GM12874 (cell line): ENCODE data around the gene CDH20.

ENCODE experiments used
- TF ChIP-seq, protein P1 (sequence below): IDR thresholded peaks from 2 replicates; pipeline ENCODE4 v1.5.1; 2011; ENCODE audit warnings: low read depth, mild to moderate bottlenecking, control low read depth, low read length, moderate library complexity; ENCODE audit not compliant: insufficient read depth

CDH20 gene

GRCh38 chr18:61432590-61432989 lies 99.4 kb downstream of the CDH20 start:
- TF ChIP-seq, protein P1, sequence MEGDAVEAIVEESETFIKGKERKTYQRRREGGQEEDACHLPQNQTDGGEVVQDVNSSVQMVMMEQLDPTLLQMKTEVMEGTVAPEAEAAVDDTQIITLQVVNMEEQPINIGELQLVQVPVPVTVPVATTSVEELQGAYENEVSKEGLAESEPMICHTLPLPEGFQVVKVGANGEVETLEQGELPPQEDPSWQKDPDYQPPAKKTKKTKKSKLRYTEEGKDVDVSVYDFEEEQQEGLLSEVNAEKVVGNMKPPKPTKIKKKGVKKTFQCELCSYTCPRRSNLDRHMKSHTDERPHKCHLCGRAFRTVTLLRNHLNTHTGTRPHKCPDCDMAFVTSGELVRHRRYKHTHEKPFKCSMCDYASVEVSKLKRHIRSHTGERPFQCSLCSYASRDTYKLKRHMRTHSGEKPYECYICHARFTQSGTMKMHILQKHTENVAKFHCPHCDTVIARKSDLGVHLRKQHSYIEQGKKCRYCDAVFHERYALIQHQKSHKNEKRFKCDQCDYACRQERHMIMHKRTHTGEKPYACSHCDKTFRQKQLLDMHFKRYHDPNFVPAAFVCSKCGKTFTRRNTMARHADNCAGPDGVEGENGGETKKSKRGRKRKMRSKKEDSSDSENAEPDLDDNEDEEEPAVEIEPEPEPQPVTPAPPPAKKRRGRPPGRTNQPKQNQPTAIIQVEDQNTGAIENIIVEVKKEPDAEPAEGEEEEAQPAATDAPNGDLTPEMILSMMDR = no peak

DNA sequence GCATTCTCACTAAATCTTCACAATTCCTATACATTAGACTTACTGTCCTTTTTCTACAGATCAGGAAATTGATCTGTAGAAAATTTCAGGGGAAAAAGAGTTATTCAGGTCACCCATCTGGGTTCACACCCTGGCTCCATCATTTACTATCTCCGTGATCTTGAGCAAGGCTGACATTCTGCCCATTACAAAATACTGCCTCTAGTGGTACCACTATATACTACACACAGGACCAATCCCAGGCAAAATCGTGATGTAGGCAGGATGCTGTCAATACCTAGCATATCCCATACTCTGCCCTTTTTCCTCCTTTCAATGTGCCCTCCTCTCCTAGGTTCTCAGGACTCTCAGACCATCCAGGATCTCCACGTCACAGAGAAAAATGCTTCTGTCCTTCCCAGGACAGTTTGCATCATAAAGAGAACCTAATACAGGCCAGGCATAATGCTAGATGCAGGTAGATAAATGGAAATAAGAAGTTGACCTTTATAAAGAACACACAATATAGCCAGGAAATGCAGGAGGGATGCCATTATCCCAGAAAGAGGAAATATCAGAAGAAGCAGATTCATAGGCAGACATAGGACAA lies 101.9 kb downstream of the CDH20 start:
- TF ChIP-seq, protein P1 = peak; percentile 58

GRCh38 chr18:61443081-61443725 lies 110.0 kb downstream of the CDH20 start:
- TF ChIP-seq, protein P1 = no peak

- TF ChIP-seq, protein P1 = no peak
Measured at GRCh38 chr18:61448316-61448715, 115.1 kb downstream of the CDH20 start.

GRCh38 chr18:61459896-61460648 lies 126.8 kb downstream of the CDH20 start:
- TF ChIP-seq, protein P1 = no peak

- TF ChIP-seq, protein P1 = no peak
Measured at GRCh38 chr18:61464551-61465142, 131.4 kb downstream of the CDH20 start.

GRCh38 chr18:61466736-61467135 lies 133.5 kb downstream of the CDH20 start:
- TF ChIP-seq, protein P1 = no peak
